CD8-positive, alpha-beta memory T cell (primary cell): ENCODE data around the gene HTR6. TPM values are rescaled to one million over a fixed set of nuclear protein-coding genes. Genes with fewer than 3 reads are reported as not detected.

Experiments used
- CTCF ChIA-PET: fragments of 350-600 bp; sonication (Branson Sonifier 250); formaldehyde crosslinking; loops from one replicate; lab custom pipeline; 2021; ENCODE audit warnings: antibody characterized with exemption; lab: Charles Lee
- POLR2A ChIA-PET: fragments of 350-600 bp; sonication (Branson Sonifier 250); formaldehyde crosslinking; loops from one replicate; lab custom pipeline; 2021; ENCODE audit warnings: antibody characterized with exemption; lab: Charles Lee
- DNase-seq, 5 donors: peaks; one replicate each; pipeline versions ENCODE4 v3.0.0 to v3.0.0-alpha.2; 2020 to 2022; ENCODE audit warnings: mixed read lengths in 1 of 5
- H3K27ac ChIP-seq: one replicate; pipeline ENCODE4 v1.7.0; 2013; ENCODE audit warnings: low read depth, mild to moderate bottlenecking, low read length, moderate library complexity
- H3K27me3 ChIP-seq: 2 replicates; pipeline ENCODE4 v1.7.0; 2013; ENCODE audit warnings: low read length, mild to moderate bottlenecking; ENCODE audit not compliant: insufficient read depth, poor library complexity, severe bottlenecking
- H3K36me3 ChIP-seq: 2 replicates; pipeline ENCODE4 v1.7.0; 2013; ENCODE audit warnings: mild to moderate bottlenecking, low read length, moderate library complexity; ENCODE audit not compliant: insufficient read depth
- H3K4me1 ChIP-seq: 2 replicates; pipeline ENCODE4 v1.7.0; 2013; ENCODE audit warnings: mild to moderate bottlenecking, low read length, moderate library complexity; ENCODE audit not compliant: insufficient read depth
- H3K4me3 ChIP-seq: 2 replicates; pipeline ENCODE4 v1.7.0; 2013; ENCODE audit warnings: mild to moderate bottlenecking, low read length
- H3K9me3 ChIP-seq: 2 replicates; pipeline ENCODE4 v1.7.0; 2013; ENCODE audit warnings: mild to moderate bottlenecking, low read length
- H3K27ac Mint-ChIP-seq, 8 donors: one replicate each; pipeline ENCODE4 v1.8.0; 2020 to 2021; ENCODE audit warnings: mixed read lengths in 8 of 8, mild to moderate bottlenecking in 6 of 8, inconsistent platforms in 3 of 8, moderate library complexity in 3 of 8
- H3K27me3 Mint-ChIP-seq, 2 donors: one replicate each; pipeline ENCODE4 v1.8.0; 2020 to 2021; ENCODE audit warnings: mixed read lengths in 2 of 2, mild to moderate bottlenecking in 1 of 2, moderate library complexity in 1 of 2
- H3K36me3 Mint-ChIP-seq, 3 donors: one replicate each; pipeline ENCODE4 v1.8.0; 2020 to 2021; ENCODE audit warnings: mixed read lengths in 3 of 3, inconsistent platforms in 1 of 3, mild to moderate bottlenecking in 1 of 3
- H3K4me1 Mint-ChIP-seq, 3 donors: one replicate each; pipeline ENCODE4 v1.8.0; 2020 to 2021; ENCODE audit warnings: mixed read lengths in 3 of 3, inconsistent platforms in 1 of 3, mild to moderate bottlenecking in 1 of 3
- H3K4me3 Mint-ChIP-seq, 7 donors: one replicate each; pipeline ENCODE4 v1.8.0; 2020 to 2021; ENCODE audit warnings: mixed read lengths in 7 of 7, mild to moderate bottlenecking in 6 of 7, moderate library complexity in 4 of 7, inconsistent platforms in 2 of 7
- H3K9me3 Mint-ChIP-seq, 5 donors: one replicate each; pipeline ENCODE4 v1.8.0; 2020 to 2022; ENCODE audit warnings: mixed read lengths in 5 of 5, mild to moderate bottlenecking in 3 of 5, moderate library complexity in 2 of 5, inconsistent platforms in 1 of 5
- polyA plus RNA-seq: library from polyadenylated mRNA; unstranded; fragments of 300-500 nt; fragmentation: Illumina TruSeq; gene quantifications from one replicate; pipeline ENCODE4 v1.2.3, GENCODE V29; 2021
- total RNA-seq, 2 experiments: library from RNA; stranded (reverse); gene quantifications; one replicate each; pipeline ENCODE4 v1.2.3, GENCODE V29; 2021

Gene HTR6
- total and polyA plus RNA-seq, 3 experiments from 2014 or later = not detected

GRCh38 chr1:19709260-19709793 lies 44.7 kb downstream of the HTR6 start:
- peaks cover 4 to 21% (median 17%) of the 10 kb centered on the region in 3 donors for H3K4me1 Mint-ChIP-seq
- no peak overlapping the region for H3K4me3 Mint-ChIP-seq
- H3K27ac Mint-ChIP-seq = no peak overlapping the region
- H3K36me3 Mint-ChIP-seq = peaks cover 0 to 37% (median 3%) of the 10 kb centered on the region in 3 donors
- DNase-seq = no peak
- no peaks in the 10 kb centered on the region for H3K9me3 Mint-ChIP-seq
- H3K4me1 ChIP-seq = peaks cover 6% of the 10 kb centered on the region
- POLR2A ChIA-PET = no interaction called here
- CTCF ChIA-PET = interaction anchor here (1.3 to 10.8 kb wide), 2 partner anchors 10 to 49 kb away, joined by 5 to 168 read pairs; partner anchors contain the start of gene HTR6
- no peak overlapping the region for H3K27ac ChIP-seq
- H3K27me3 Mint-ChIP-seq = no peaks in the 10 kb centered on the region
- no peaks in the 10 kb centered on the region for H3K9me3 ChIP-seq
- no peak overlapping the region for H3K4me3 ChIP-seq
- peaks cover 6% of the 10 kb centered on the region for H3K36me3 ChIP-seq
- no peaks in the 10 kb centered on the region for H3K27me3 ChIP-seq

GRCh38 chr1:19710825-19711611 lies 46.3 kb downstream of the HTR6 start:
- H3K9me3 ChIP-seq = no peaks in the 10 kb centered on the region
- H3K4me3 Mint-ChIP-seq = no peak overlapping the region
- no peaks in the 10 kb centered on the region for H3K27me3 Mint-ChIP-seq
- peak overlapping the region in 2 of 8 donors; percentile 35 to 54 for H3K27ac Mint-ChIP-seq
- H3K27ac ChIP-seq = no peak overlapping the region
- ChIA-PET POLR2A (no interaction called here), CTCF (interaction anchor here (10.8 kb wide), 1 partner anchor 50 kb away, joined by 168 read pairs; the partner anchor contains the start of gene HTR6)
- no peaks in the 10 kb centered on the region for H3K4me1 ChIP-seq
- H3K36me3 ChIP-seq = peaks cover 6% of the 10 kb centered on the region
- H3K4me3 ChIP-seq = no peak overlapping the region
- no peaks in the 10 kb centered on the region for H3K27me3 ChIP-seq
- DNase-seq = no peak
- peaks cover 0 to 40% (median 6%) of the 10 kb centered on the region in 3 donors for H3K36me3 Mint-ChIP-seq
- no peaks in the 10 kb centered on the region for H3K9me3 Mint-ChIP-seq
- peaks cover 6 to 20% (median 16%) of the 10 kb centered on the region in 3 donors for H3K4me1 Mint-ChIP-seq

GRCh38 chr1:19712928-19713327 lies 48.3 kb downstream of the HTR6 start:
- CTCF ChIA-PET = interaction anchor here (3.3 kb wide), 1 partner anchor 9 kb away, joined by 18 read pairs; no protein-coding TSS in a partner anchor
- no peak overlapping the region for H3K27ac ChIP-seq

DNA sequence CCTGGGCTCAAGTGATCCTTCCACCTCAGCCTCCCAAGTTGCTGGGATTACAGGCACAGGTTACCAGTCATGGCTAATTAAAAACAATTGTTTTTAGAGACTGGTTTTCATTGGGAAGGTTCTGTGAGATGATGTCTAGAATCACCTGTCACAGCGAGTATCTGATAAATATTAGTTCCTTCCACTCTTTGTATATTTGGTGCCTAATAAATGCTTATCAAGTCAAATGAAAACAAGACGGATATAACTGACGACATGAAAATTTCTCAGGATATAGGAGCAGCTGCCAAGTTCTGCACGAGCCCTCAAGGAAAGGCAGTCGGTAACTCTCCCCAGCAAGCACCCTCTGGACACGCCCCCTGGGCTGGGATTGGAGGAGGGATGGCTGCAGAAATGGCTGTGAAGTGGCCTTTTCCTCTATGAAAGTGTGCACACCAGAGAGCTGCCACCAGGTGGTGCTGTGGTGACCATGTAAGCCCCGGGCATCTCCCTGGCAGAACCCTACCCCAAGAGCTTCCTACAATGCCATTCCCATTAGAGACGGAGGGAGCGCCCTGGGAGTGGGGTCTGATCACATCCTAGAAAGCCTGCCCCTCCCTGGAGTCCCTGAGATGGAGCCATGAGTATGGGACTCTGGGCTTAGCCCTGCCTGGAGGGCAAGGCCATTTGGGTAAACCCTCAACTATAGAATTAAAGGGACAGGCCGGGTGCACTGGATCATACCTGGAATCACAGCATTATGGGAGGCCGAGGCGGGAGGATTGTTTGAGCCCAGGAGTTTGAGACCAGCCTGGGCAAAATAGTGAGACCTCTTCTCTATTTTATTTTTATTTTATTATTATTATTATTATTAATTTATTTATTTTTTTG lies 50.9 kb downstream of the HTR6 start:
- CTCF ChIA-PET = interaction anchor here (0.8 to 3.3 kb wide), 8 partner anchors 11 to 96 kb away, joined by 3 to 18 read pairs (median 4); no protein-coding TSS in a partner anchor
- Mint-ChIP-seq H3K4me1 (peaks cover 6 to 17% (median 14%) of the 10 kb centered on the region in 3 donors), H3K9me3 (no peaks in the 10 kb centered on the region), H3K27ac (peak overlapping the region in 4 of 8 donors; percentile 15 to 64 (median 28)), H3K27me3 (no peaks in the 10 kb centered on the region), H3K36me3 (peaks cover 0 to 29% (median 8%) of the 10 kb centered on the region in 3 donors), H3K4me3 (no peak overlapping the region)
- POLR2A ChIA-PET = no interaction called here
- H3K27ac ChIP-seq = no peak overlapping the region
- H3K9me3 ChIP-seq = no peaks in the 10 kb centered on the region
- H3K27me3 ChIP-seq = no peaks in the 10 kb centered on the region
- H3K4me1 ChIP-seq = no peaks in the 10 kb centered on the region
- H3K4me3 ChIP-seq = no peak overlapping the region
- H3K36me3 ChIP-seq = peaks cover 6% of the 10 kb centered on the region
- peak; percentile 62 to 82 (median 69) for DNase-seq

More at GRCh38 chr1:19712928-19713327, 48.3 kb downstream of the HTR6 start:
- Histone ChIP-seq H3K36me3 (peaks cover 6% of the 10 kb centered on the region), H3K9me3 (no peaks in the 10 kb centered on the region), H3K4me1 (no peaks in the 10 kb centered on the region), H3K27me3 (no peaks in the 10 kb centered on the region), H3K4me3 (no peak overlapping the region)
- H3K4me3 Mint-ChIP-seq = no peak overlapping the region
- peaks cover 0 to 31% (median 8%) of the 10 kb centered on the region in 3 donors for H3K36me3 Mint-ChIP-seq
- H3K9me3 Mint-ChIP-seq = no peaks in the 10 kb centered on the region
- H3K27ac Mint-ChIP-seq = no peak overlapping the region
- DNase-seq = no peak
- H3K4me1 Mint-ChIP-seq = peaks cover 6 to 20% (median 16%) of the 10 kb centered on the region in 3 donors
- no peaks in the 10 kb centered on the region for H3K27me3 Mint-ChIP-seq
- POLR2A ChIA-PET = no interaction called here

DNA sequence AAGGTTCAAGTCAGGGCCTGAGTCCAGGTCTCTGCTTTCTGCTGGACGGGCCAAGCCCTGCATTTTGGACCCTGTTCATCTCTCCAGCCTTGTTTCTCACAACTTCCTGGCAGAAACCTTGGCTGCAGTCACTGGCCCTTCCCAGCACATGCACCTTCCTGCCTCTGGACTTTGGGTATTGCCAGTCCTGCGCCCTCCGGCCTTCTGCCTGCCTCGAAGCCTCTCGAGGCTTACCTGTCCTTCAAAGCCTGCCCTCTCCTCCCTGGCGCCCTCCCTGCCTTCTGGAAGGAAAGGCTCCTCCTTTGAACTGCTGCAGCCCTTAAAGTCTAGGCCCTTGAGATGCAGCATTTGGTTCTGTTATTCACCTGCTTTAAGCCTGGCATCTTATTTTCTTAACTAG lies 52.8 kb downstream of the HTR6 start:
- ChIA-PET POLR2A (no interaction called here), CTCF (no interaction called here)
- Histone ChIP-seq H3K4me3 (no peak overlapping the region), H3K9me3 (no peaks in the 10 kb centered on the region), H3K27me3 (no peaks in the 10 kb centered on the region), H3K27ac (no peak overlapping the region), H3K36me3 (peaks cover 6% of the 10 kb centered on the region), H3K4me1 (no peaks in the 10 kb centered on the region)
- H3K27ac Mint-ChIP-seq = no peak overlapping the region
- H3K4me1 Mint-ChIP-seq = peaks cover 4 to 6% (median 5%) of the 10 kb centered on the region in 3 donors
- DNase-seq = no peak
- no peak overlapping the region for H3K4me3 Mint-ChIP-seq
- H3K36me3 Mint-ChIP-seq = peaks cover 0 to 33% (median 11%) of the 10 kb centered on the region in 3 donors
- H3K27me3 Mint-ChIP-seq = no peaks in the 10 kb centered on the region
- H3K9me3 Mint-ChIP-seq = no peaks in the 10 kb centered on the region

DNA sequence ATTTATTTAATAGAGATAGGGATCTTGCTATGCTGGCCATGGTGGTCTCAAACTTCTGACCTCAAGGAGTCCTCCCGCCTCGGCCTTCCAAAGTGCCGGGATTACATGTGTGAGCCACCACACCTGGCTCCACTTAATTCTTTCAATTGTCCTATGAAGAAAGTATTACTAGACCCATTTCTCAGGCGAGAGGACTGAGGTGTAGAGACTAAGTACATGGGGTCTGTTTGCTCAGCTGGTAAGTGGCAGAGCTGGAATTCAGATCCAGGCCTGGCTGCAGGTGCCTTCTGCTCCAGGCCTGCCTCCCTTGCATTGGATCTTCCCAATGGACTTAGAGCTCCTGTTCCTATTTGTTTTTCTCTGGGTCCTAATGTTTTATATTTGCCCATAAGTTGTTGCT lies 55.5 kb downstream of the HTR6 start:
- Histone ChIP-seq H3K36me3 (peaks cover 8% of the 10 kb centered on the region), H3K9me3 (no peaks in the 10 kb centered on the region), H3K4me1 (no peaks in the 10 kb centered on the region), H3K27ac (no peak overlapping the region), H3K4me3 (no peak overlapping the region), H3K27me3 (no peaks in the 10 kb centered on the region)
- no peaks in the 10 kb centered on the region for H3K9me3 Mint-ChIP-seq
- POLR2A ChIA-PET = no interaction called here
- H3K4me3 Mint-ChIP-seq = no peak overlapping the region
- peak overlapping the region in 2 of 8 donors; percentile 26 to 34 for H3K27ac Mint-ChIP-seq
- peaks cover 4 to 6% (median 5%) of the 10 kb centered on the region in 3 donors for H3K4me1 Mint-ChIP-seq
- no peaks in the 10 kb centered on the region for H3K27me3 Mint-ChIP-seq
- no peak for DNase-seq
- peaks cover 0 to 44% (median 14%) of the 10 kb centered on the region in 3 donors for H3K36me3 Mint-ChIP-seq
- CTCF ChIA-PET = interaction anchor here (1.9 kb wide), 1 partner anchor 11 kb away, joined by 5 read pairs; no protein-coding TSS in a partner anchor

DNA sequence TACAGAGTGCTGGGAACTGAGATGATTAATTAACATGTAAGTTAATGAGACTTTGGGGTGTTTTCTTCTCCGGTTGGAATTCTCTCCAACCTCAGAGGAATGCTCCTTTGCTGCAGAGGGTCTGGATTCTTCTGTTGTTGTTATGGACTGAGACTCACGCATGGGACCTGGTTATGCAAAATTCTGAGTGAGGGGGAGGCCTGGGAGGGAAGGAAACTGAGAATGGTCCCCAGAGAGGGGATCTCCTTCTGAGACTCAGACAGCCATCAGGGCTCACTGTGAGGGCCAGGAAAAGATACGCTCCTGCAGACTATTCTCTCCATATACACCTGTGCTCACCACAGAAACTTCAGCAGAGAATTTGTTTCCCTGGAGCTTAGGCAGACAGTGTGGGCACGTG lies 56.3 kb downstream of the HTR6 start:
- H3K36me3 Mint-ChIP-seq = peaks cover 0 to 48% (median 13%) of the 10 kb centered on the region in 3 donors
- H3K4me3 Mint-ChIP-seq = no peak overlapping the region
- Histone ChIP-seq H3K9me3 (no peaks in the 10 kb centered on the region), H3K27ac (no peak overlapping the region), H3K27me3 (no peaks in the 10 kb centered on the region), H3K36me3 (peaks cover 8% of the 10 kb centered on the region), H3K4me3 (no peak overlapping the region), H3K4me1 (no peaks in the 10 kb centered on the region)
- H3K4me1 Mint-ChIP-seq = no peaks in the 10 kb centered on the region
- H3K9me3 Mint-ChIP-seq = no peaks in the 10 kb centered on the region
- no peak overlapping the region for H3K27ac Mint-ChIP-seq
- H3K27me3 Mint-ChIP-seq = no peaks in the 10 kb centered on the region
- ChIA-PET CTCF (no interaction called here), POLR2A (no interaction called here)
- DNase-seq = no peak
